H4 (cell line): ENCODE data around the gene KRTAP16-1. TPM values are rescaled to one million over a fixed set of nuclear protein-coding genes. Genes with fewer than 3 reads are reported as not detected.

Source experiments
- total RNA-seq: library from RNA; depleted of rRNA; stranded (reverse); fragments of >200 nt; shearing (Covaris generic); gene quantifications from 2 replicates; pipeline ENCODE4 v1.2.3, GENCODE V29; 2014; rRNA removed

The KRTAP16-1 gene
- total RNA-seq, 1 experiment from 2014 or later = not detected

Other genes starting within 250 kb of the KRTAP16-1 start
- 0.21 TPM in 1 of 2 replicates, not detected in the other for gene KRTAP2-3, start 249.2 kb downstream of the KRTAP16-1 start, total RNA-seq
- not detected in 2 replicates for gene KRTAP2-4, start 243.4 kb downstream of the KRTAP16-1 start, total RNA-seq
- not detected in 2 replicates for gene KRTAP4-7, start 225.2 kb downstream of the KRTAP16-1 start, total RNA-seq
- not detected in 2 replicates for gene KRTAP4-8, start 211.2 kb downstream of the KRTAP16-1 start, total RNA-seq
- gene KRTAP4-16, start 207.1 kb downstream of the KRTAP16-1 start, total RNA-seq = not detected in 2 replicates
- gene KRTAP4-9, start 203.9 kb downstream of the KRTAP16-1 start, total RNA-seq = not detected in 2 replicates
- not detected in 2 replicates for gene KRTAP4-11, start 190.9 kb downstream of the KRTAP16-1 start, total RNA-seq
- gene KRTAP4-12, start 185.1 kb downstream of the KRTAP16-1 start, total RNA-seq = not detected in 2 replicates
- gene KRTAP4-6, start 168.8 kb downstream of the KRTAP16-1 start, total RNA-seq = not detected in 2 replicates
- not detected in 2 replicates for gene KRTAP4-5, start 159.5 kb downstream of the KRTAP16-1 start, total RNA-seq
- not detected in 2 replicates for gene KRTAP4-4, start 148.6 kb downstream of the KRTAP16-1 start, total RNA-seq
- not detected in 2 replicates for gene KRTAP4-3, start 141.1 kb downstream of the KRTAP16-1 start, total RNA-seq
- not detected in 2 replicates for gene KRTAP4-2, start 131.1 kb downstream of the KRTAP16-1 start, total RNA-seq
- not detected in 2 replicates for gene KRTAP4-1, start 124.4 kb downstream of the KRTAP16-1 start, total RNA-seq
- gene KRTAP9-1, start 119.4 kb downstream of the KRTAP16-1 start, total RNA-seq = not detected in 2 replicates
- not detected in 2 replicates for gene KRTAP9-2, start 82.7 kb downstream of the KRTAP16-1 start, total RNA-seq
- not detected in 2 replicates for gene KRTAP9-3, start 76.9 kb downstream of the KRTAP16-1 start, total RNA-seq
- gene KRTAP9-8, start 71.3 kb downstream of the KRTAP16-1 start, total RNA-seq = not detected in 2 replicates
- not detected in 2 replicates for gene KRTAP9-4, start 59.6 kb downstream of the KRTAP16-1 start, total RNA-seq
- not detected in 2 replicates for gene KRTAP9-9, start 53.9 kb downstream of the KRTAP16-1 start, total RNA-seq
- gene KRTAP9-6, start 43.9 kb downstream of the KRTAP16-1 start, total RNA-seq = not detected in 2 replicates
- not detected in 2 replicates for gene KRTAP9-7, start 33.6 kb downstream of the KRTAP16-1 start, total RNA-seq
- gene KRTAP29-1, start 6.5 kb downstream of the KRTAP16-1 start, total RNA-seq = not detected in 2 replicates
- not detected in 2 replicates for gene KRTAP17-1, start 6.4 kb upstream of the KRTAP16-1 start, total RNA-seq
- not detected in 2 replicates for gene KRT33A, start 41.5 kb upstream of the KRTAP16-1 start, total RNA-seq
- not detected in 2 replicates for gene KRT33B, start 60.5 kb upstream of the KRTAP16-1 start, total RNA-seq
- 0.12 and 0.21 TPM in 2 replicates for gene KRT34, start 73.0 kb upstream of the KRTAP16-1 start, total RNA-seq
- gene KRT31, start 88.3 kb upstream of the KRTAP16-1 start, total RNA-seq = not detected in 2 replicates
- gene KRT37, start 115.3 kb upstream of the KRTAP16-1 start, total RNA-seq = not detected in 2 replicates
- not detected in 2 replicates for gene KRT38, start 131.7 kb upstream of the KRTAP16-1 start, total RNA-seq
- gene KRT32, start 158.1 kb upstream of the KRTAP16-1 start, total RNA-seq = not detected in 2 replicates
- gene KRT35, start 171.8 kb upstream of the KRTAP16-1 start, total RNA-seq = not detected in 2 replicates
- gene KRT36, start 180.6 kb upstream of the KRTAP16-1 start, total RNA-seq = not detected in 2 replicates
- not detected in 2 replicates for gene KRT13, start 196.3 kb upstream of the KRTAP16-1 start, total RNA-seq
- 0.35 and 1.5 TPM in 2 replicates for gene KRT15, start 209.6 kb upstream of the KRTAP16-1 start, total RNA-seq
- 0.17 TPM in 1 of 2 replicates, not detected in the other for gene KRT19, start 219.0 kb upstream of the KRTAP16-1 start, total RNA-seq